Measurements from ENCODE around the gene SLC6A12.

Gene SLC6A12

DNA sequence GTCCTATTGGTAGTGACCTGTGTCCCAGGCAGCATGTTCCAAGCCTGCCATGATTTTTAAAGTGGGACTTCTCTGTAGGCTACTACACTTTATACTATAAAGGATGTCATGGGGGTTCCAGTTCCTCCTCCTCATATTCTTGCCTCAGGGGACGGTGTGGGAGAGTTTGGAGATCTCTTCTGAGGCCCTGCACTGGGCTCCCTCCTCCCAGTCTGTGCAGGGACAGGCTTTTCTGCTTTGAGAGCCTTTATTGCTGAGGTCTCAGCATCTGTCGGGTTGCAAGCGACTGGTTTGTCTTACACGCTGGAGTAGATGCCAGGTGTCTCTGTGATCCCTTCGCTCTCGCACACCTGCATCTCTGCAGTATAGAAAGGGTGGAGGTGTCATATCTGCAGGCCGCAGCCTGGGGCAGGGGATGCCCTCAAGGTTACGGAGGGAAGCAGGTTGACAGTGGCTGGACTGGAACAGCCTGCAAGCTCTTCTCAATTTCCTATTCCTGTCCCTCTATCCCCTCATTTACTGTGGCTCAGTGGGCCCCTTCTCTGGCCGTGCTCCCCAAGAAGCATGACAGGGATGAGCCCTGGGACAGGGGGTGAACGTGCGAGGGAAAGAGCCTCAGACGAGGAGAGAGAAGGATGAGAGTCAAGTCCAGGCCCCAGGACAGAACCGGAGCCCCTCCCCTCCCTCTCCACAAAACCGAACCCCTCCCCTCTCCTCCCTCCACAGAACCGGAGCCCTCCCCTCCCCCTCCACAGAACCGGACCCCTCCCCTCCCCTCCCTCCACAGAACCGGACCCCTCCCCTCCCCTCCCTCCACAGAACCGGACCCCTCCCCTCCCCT is 51.3 kb downstream of the SLC6A12 start:
- H3K4me3 ChIP-seq (ENCODE audit: control insufficient read depth, low read depth, low read length), result no peak overlapping the region
- TF ChIP-seq, protein P1, sequence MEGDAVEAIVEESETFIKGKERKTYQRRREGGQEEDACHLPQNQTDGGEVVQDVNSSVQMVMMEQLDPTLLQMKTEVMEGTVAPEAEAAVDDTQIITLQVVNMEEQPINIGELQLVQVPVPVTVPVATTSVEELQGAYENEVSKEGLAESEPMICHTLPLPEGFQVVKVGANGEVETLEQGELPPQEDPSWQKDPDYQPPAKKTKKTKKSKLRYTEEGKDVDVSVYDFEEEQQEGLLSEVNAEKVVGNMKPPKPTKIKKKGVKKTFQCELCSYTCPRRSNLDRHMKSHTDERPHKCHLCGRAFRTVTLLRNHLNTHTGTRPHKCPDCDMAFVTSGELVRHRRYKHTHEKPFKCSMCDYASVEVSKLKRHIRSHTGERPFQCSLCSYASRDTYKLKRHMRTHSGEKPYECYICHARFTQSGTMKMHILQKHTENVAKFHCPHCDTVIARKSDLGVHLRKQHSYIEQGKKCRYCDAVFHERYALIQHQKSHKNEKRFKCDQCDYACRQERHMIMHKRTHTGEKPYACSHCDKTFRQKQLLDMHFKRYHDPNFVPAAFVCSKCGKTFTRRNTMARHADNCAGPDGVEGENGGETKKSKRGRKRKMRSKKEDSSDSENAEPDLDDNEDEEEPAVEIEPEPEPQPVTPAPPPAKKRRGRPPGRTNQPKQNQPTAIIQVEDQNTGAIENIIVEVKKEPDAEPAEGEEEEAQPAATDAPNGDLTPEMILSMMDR (IDR thresholded peaks at IDR 0.05; ENCODE audit: control insufficient read depth, insufficient read depth, low read depth, low read length, missing control alignments), result no peak
- no peak for DNase-seq (ENCODE audit: low read depth)

DNA sequence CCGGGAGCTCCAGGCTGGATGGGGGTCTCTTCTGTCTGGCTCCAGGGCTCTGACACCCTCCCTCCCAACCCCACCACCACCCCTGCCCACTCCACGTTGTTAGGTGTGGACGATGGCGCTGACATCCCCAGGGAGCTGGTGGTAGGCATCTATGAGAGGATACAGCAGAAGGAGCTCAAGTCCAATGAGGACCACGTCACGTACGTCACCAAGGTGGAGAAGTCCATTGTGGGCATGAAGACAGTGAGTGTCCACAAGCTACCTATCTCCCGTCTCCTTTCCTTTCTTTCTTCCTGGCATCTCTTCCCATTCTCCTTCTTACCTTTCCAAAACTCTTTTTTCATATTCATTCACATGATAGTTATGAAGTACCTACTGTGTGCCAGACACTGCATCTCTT is 52.1 kb downstream of the SLC6A12 start:
- H3K4me3 ChIP-seq (ENCODE audit: control insufficient read depth, low read depth, low read length), result no peak overlapping the region
- TF ChIP-seq, protein P1 (IDR thresholded peaks at IDR 0.05; ENCODE audit: control insufficient read depth, insufficient read depth, low read depth, low read length, missing control alignments), result no peak
- no peak for DNase-seq (ENCODE audit: low read depth)

DNA sequence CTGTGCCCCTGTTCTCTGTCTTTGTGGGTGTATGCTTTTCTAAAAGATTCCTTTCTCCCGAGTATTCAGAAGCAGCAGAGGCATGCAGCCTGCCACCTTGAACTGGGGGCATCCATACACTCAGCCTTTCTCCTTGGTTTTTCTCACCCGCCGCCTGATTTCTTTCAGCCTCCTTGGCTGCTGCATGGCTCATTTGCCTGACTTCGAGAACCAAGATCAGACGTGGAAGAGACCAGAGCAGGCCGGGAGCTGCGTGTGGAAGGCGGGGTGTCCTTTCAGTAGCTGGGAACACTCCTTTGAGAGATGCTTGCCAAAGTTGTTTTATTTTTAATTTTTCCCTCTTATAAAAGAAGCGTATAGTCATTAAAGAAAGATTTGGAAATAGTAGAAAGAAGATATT is 53.1 kb downstream of the SLC6A12 start:
- no peak for DNase-seq (ENCODE audit: low read depth)
- TF ChIP-seq, protein P1 (IDR thresholded peaks at IDR 0.05; ENCODE audit: control insufficient read depth, insufficient read depth, low read depth, low read length, missing control alignments), result no peak

DNA sequence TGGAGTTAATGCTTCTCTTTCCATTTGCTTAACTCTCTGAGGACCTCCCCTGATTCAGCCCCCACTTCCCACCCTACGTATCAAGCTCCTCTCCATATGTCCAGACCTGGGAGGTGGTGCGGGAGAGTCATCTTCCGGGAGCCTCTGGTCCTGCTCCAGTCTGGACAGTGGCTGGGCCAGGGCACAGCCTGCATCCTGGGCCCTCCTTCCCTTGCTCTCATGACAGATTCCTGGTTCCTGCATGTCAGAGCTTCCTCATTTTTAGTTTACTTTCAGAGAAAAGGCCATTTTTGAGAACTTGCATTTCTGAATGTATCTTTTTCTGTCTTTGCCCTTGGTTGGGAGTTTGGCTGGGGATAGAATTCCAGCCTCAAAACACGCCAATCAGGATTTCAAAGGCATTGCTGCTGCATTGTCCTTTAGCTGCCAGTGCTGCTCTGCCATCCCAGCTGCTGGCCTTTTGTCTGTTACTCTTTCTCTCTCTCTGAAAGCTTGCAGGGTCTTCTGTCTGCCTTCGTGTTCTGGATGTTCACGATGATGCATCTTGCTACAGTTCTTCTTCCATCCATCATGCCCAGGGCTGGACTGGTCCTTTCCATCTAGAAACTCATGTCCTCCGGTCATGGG is 54.7 kb downstream of the SLC6A12 start:
- TF ChIP-seq, protein P1 (IDR thresholded peaks at IDR 0.05; ENCODE audit: control insufficient read depth, insufficient read depth, low read depth, low read length, missing control alignments), result no peak
- no peak overlapping the region for H3K4me3 ChIP-seq (ENCODE audit: control insufficient read depth, low read depth, low read length)
- DNase-seq (ENCODE audit: low read depth), result no peak

More for the DNA sequence above, 53.1 kb downstream of the SLC6A12 start:
- no peak overlapping the region for H3K4me3 ChIP-seq (ENCODE audit: control insufficient read depth, low read depth, low read length)

DNA sequence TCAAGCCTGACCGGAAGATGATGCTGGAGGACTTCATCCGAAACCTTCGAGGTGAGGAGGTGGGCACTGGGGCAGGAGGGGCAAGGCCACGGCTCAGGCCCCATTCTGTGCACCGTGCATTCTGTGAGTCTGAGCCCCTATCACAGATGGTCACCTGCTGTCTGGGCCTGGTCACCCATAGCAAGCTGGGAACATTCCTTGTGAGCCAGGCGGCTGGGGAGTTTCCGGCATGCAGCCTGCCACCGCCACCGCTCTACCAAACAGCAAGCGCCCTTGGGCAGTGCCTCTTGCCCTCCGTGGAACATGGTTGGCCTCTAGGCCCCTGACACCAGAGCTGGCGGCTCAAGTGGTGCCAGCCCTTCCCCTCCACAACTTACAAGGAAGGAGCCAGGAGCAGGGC is 56.3 kb downstream of the SLC6A12 start:
- no peak for DNase-seq (ENCODE audit: low read depth)
- H3K4me3 ChIP-seq (ENCODE audit: control insufficient read depth, low read depth, low read length), result no peak overlapping the region
- TF ChIP-seq, protein P1 (IDR thresholded peaks at IDR 0.05; ENCODE audit: control insufficient read depth, insufficient read depth, low read depth, low read length, missing control alignments), result no peak

DNA sequence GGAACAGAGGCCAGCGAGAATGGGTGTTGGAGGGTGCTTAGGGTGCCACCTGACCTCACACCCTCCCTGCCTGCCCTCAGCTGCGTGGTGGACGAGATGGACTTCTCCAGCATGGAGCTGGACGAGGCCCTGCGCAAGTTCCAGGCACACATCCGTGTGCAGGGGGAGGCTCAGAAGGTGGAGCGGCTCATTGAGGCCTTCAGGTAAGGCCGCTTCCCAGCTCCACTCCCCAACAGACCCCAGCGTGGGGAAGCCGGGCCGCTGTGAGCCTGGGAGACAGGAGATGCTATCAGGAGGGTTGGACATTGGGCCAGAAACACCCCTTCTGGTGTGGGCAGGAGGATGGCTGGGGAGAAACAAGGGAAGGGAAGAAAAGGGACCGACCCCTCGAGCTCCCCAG is 57.0 kb downstream of the SLC6A12 start:
- no peak for DNase-seq (ENCODE audit: low read depth)
- TF ChIP-seq, protein P1 (IDR thresholded peaks at IDR 0.05; ENCODE audit: control insufficient read depth, insufficient read depth, low read depth, low read length, missing control alignments), result no peak
- no peak overlapping the region for H3K4me3 ChIP-seq (ENCODE audit: control insufficient read depth, low read depth, low read length)

Measured in AG09309 (cell line).